C4-2B (cell line): ENCODE data around the gene SLC8A1.

ENCODE experiments used
- CTCF ChIP-seq: fragments of 450-650 bp; conservative IDR thresholded peaks from 2 replicates; pipeline ENCODE4 v1.5.1; 2017; ENCODE audit warnings: mild to moderate bottlenecking
- ZFX ChIP-seq: fragments of 450-650 bp; IDR thresholded peaks from 2 replicates; pipeline ENCODE4 v1.6.1; 2017

DNA sequence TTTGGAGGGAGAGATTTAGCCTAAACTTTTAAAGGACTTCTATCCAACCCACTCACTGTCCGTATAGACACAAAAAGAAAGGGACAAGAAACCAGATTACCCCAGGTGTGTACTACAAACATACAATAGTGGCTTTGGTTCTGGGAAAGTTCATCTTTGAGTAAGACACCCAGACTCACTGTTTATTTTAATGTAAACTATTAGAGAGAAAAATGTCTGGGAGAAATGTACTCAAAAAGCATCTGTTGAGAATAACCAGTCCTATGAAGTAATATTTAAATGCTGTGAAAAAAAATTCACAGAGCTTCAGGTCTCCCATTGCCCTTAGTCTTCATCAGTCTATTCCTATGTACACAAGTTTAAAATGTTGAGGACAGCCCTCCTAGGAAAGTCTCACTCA is 107.5 kb downstream of the SLC8A1 start:
- TF ChIP-seq CTCF (no peak), ZFX (no peak)
